Cardiac atrium fibroblast (primary cell): Measurements from ENCODE around the gene FCHO1. TPM values are rescaled to one million over a fixed set of nuclear protein-coding genes. Genes with fewer than 3 reads are reported as not detected.

Experiments
- total RNA-seq: library from RNA; depleted of rRNA; stranded (reverse); fragments of >200 nt; gene quantifications from 2 replicates; pipeline ENCODE4 v1.2.3, GENCODE V29; 2015

The FCHO1 gene, protein sequence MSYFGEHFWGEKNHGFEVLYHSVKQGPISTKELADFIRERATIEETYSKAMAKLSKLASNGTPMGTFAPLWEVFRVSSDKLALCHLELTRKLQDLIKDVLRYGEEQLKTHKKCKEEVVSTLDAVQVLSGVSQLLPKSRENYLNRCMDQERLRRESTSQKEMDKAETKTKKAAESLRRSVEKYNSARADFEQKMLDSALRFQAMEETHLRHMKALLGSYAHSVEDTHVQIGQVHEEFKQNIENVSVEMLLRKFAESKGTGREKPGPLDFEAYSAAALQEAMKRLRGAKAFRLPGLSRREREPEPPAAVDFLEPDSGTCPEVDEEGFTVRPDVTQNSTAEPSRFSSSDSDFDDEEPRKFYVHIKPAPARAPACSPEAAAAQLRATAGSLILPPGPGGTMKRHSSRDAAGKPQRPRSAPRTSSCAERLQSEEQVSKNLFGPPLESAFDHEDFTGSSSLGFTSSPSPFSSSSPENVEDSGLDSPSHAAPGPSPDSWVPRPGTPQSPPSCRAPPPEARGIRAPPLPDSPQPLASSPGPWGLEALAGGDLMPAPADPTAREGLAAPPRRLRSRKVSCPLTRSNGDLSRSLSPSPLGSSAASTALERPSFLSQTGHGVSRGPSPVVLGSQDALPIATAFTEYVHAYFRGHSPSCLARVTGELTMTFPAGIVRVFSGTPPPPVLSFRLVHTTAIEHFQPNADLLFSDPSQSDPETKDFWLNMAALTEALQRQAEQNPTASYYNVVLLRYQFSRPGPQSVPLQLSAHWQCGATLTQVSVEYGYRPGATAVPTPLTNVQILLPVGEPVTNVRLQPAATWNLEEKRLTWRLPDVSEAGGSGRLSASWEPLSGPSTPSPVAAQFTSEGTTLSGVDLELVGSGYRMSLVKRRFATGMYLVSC
- 0.32 and 0.72 TPM in 2 replicates for total RNA-seq

DNA sequence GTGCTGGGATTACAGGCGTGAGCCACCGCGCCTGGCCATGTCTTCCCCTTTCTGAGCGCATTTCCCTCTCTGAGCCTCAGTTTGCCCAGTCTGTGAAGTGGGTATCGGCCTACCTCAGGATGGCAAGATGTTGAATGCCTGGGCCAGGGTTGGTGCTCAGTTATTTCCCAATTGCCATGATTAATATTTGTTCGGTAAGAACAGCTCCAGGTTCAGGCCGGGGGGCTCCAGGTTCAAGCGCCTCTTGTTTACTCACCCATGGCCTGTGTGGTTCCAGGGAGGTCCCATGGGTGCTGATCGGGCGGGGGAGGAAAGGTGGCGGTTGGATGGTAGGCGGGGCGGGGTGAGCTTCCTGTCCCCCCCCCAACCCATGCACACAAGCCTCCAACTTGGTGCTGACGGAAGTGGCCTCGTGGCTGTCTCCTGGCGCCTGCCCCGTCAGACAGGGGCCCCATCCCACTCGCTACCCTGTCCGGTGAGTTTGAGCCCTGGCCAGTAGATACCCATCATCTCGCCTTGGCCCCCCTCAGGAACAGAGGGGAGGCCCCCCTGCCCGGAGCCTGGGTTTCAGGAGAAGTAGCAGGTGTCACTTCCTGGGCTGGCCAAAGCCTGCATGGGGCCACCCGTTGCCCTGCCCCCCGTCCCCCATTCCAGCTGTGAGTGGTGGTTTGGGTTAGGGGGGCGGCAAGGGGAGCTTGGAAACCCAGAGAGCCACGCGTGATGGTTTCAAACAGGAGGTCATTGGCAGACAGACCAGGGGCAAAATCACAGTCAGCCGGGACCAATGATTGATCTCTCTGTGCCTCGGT is at the start of gene FCHO1:
TSS of gene FCHO1 (plus strand) at position 375 of the 809 bp plus-strand sequence. CDS start 3,688 bp downstream, outside the sequence.

DNA sequence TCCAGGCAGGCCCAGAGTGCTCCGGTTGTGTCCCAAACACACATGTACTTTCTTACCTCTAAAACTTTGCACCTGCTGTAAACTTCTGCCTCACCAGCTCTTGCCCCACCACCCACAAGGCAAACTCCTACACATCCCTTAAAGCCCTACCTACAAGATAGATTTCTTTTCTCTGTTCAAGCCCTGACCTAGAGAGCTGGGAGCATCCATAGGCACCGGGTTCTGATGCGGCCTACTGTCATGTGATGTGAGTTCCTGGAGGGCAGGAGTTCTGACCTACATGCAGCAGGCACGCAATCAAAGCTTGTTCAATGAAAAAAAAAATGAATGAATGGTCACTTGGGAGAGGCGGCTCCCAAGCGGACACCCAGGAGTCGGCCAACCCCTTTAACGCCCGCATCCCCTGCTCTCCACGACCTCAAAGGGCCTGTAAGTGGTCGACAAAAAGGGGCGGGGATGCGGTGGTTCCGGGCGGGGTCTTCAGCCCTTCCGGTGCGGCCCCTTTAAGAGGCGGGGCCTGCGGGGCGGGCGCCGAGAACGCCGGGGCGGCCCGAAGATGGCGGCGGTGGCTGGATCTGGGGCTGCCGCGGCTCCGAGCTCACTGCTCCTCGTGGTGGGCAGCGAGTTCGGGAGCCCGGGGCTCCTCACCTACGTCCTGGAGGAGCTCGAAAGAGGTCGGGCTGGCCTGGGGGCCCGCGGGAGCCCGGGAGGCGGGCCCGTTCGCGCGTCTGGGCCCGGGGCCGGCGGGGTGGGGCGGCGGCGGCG is 32.1 kb upstream of the FCHO1 start, which contains the start of gene MAP1S:
TSS of gene MAP1S (plus strand) at position 534 of the 765 bp plus-strand sequence. CDS start at position 557, 23 bp downstream.

DNA sequence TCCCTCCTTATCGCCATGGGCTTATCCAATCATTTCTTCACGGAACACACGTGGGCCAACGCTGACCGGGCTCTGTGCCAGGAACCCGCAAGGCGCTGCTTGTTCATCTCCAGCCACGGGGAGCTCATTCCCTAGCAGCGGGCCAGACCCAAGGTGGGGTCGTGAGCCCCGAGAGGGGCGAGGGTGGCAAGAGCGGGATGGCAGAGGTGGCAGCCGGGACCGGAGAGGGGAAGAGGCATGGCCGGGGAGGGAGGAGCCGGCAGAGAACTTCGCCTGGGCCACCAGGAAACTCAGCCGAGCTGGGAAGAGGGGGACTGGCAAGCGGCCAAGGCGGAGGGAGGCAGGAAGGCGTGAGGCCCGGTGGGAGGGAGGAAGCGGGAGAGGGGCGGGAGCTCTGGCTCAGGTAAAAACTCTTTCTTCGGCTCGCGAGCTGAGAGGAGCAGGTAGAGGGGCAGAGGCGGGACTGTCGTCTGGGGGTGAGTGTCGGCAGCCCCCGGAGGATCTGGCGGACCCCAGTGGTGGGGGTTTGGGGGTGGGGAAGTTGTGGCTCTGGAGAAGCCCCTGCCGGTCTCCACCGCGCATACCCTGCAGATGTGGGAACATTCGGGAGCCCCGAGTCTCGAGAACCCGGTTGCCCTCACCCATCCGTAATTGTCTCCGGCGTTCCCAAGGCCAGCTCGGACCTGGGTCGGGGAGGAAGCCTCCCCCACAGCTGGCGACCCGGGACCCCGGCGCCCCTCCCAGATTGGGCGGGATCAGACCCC is 43.6 kb downstream of the FCHO1 start, which contains the start of gene B3GNT3:
TSS of gene B3GNT3 (plus strand) at position 408 of the 764 bp plus-strand sequence. CDS start 12,670 bp downstream, outside the sequence.

DNA sequence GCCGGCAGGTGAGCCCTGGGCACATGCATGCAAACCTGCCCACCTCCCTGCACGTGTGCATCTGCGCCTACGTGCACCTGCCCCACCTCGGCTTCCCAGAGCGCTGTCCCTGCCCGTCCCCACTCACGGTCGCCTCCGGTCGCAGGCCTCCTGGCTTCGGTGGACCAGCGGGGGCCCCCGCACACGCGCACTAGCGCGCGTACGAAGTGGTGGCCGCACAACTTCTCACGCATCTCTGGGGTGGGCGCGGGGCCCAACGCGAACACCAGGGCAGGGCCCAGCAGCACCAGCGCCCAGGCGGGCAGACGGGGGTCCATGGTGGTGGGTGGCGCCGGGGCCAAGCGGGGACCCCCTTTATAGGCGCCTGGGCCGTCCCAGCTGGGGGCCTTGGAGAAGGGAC is 69.9 kb downstream of the FCHO1 start, which contains the start of gene INSL3:
TSS of gene INSL3 (minus strand) at position 330 of the 400 bp plus-strand sequence. CDS start at position 317, 13 bp downstream.

Other genes starting within 250 kb of the FCHO1 start
- gene PGLS, start 239.8 kb upstream of the FCHO1 start, total RNA-seq, result 77.9 and 99.3 TPM in 2 replicates
- 90.6 and 114 TPM in 2 replicates for gene COLGALT1, start 195.8 kb upstream of the FCHO1 start, total RNA-seq
- 0.16 and 0.18 TPM in 2 replicates for gene UNC13A, start 63.1 kb upstream of the FCHO1 start, total RNA-seq
- 44.6 and 47.0 TPM in 2 replicates for gene MAP1S, start 32.0 kb upstream of the FCHO1 start, total RNA-seq
- gene B3GNT3, start 43.7 kb downstream of the FCHO1 start, total RNA-seq, result not detected in 2 replicates
- gene INSL3, start 70.0 kb downstream of the FCHO1 start, total RNA-seq, result not detected in 2 replicates
- gene JAK3, start 96.5 kb downstream of the FCHO1 start, total RNA-seq, result 13.8 and 17.3 TPM in 2 replicates
- 1,626 and 1,782 TPM in 2 replicates for gene RPL18A, start 108.4 kb downstream of the FCHO1 start, total RNA-seq
- gene SLC5A5, start 120.5 kb downstream of the FCHO1 start, total RNA-seq, result not detected in 2 replicates
- 38.2 and 77.6 TPM in 2 replicates for gene CCDC124, start 181.5 kb downstream of the FCHO1 start, total RNA-seq
- gene KCNN1, start 215.6 kb downstream of the FCHO1 start, total RNA-seq, result 0.90 TPM in 1 of 2 replicates, not detected in the other